IPS-20b (cell line): Measurements from ENCODE around the gene RAB8B.

ENCODE experiments used
- H3K27ac ChIP-seq: one replicate; pipeline ENCODE4 v1.5.1; 2013; ENCODE audit warnings: low read length
- H3K27me3 ChIP-seq: 2 replicates; pipeline ENCODE4 v1.6.1; 2013; ENCODE audit warnings: mild to moderate bottlenecking, low read length, inconsistent platforms; ENCODE audit not compliant: insufficient read depth
- H3K36me3 ChIP-seq: 2 replicates; pipeline ENCODE4 v1.6.1; 2013; ENCODE audit warnings: low read depth, mild to moderate bottlenecking, inconsistent platforms, low read length, moderate library complexity; ENCODE audit not compliant: insufficient read depth
- H3K4me1 ChIP-seq: 2 replicates; pipeline ENCODE4 v1.6.1; 2013; ENCODE audit warnings: mild to moderate bottlenecking, control low read depth, inconsistent platforms, low read length, moderate library complexity; ENCODE audit not compliant: insufficient read depth
- H3K4me3 ChIP-seq: 2 replicates; pipeline ENCODE4 v1.5.1; 2013; ENCODE audit warnings: mild to moderate bottlenecking, low read length, inconsistent platforms
- H3K9ac ChIP-seq: 2 replicates; pipeline ENCODE4 v1.6.1; 2013; ENCODE audit warnings: low read depth, mild to moderate bottlenecking, inconsistent platforms, low read length, moderate library complexity
- H3K9me3 ChIP-seq: 2 replicates; pipeline ENCODE4 v1.6.1; 2013; ENCODE audit warnings: mild to moderate bottlenecking, low read depth, low read length, inconsistent platforms; ENCODE audit not compliant: insufficient read depth

Gene RAB8B

GRCh38 chr15:63212050-63213004, 22.9 kb downstream of the RAB8B start:
- H3K9ac ChIP-seq, result no peak overlapping the region
- H3K4me3 ChIP-seq, result no peak overlapping the region
- no peak overlapping the region for H3K27ac ChIP-seq

DNA sequence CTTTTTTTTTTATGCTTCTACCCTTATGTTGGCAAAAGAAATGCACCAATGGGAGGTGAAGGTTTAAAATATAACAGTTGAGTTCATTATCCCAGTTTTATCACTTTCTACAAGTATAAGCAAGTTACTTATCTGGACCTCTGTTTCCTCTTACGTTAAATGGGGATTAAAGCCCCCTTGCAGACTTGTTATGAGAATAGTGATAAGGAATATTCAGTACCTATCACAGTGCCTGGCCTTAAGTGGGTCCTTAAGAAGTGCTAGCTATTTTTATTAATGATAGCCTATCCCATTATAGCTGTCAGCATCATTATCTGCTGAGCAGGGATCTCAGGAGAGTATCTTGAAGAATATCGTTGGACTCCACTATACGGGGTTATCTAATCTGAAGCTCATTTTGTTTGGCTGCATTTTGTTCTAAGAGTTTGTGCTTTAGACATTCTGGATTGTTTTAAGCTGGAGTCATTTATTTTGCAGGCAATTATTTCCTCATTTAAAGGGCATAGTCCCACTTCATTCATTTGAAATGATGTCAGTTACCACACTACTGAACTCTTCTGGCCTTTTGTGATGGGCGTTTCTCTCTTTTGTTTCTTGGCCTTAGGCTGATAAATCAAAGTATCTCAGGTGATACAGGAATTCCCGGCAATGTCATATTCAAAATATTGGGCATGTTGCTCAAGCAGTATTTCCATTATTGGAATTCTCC, 28.8 kb downstream of the RAB8B start:
- no peak overlapping the region for H3K4me3 ChIP-seq
- no peak overlapping the region for H3K9ac ChIP-seq
- H3K27ac ChIP-seq, result no peak overlapping the region
- H3K36me3 ChIP-seq, result no peaks in the 10 kb centered on the region
- H3K27me3 ChIP-seq, result no peaks in the 10 kb centered on the region
- no peaks in the 10 kb centered on the region for H3K9me3 ChIP-seq
- no peaks in the 10 kb centered on the region; the same call in 1 of the 2 replicates for H3K4me1 ChIP-seq

More at GRCh38 chr15:63212050-63213004, 22.9 kb downstream of the RAB8B start:
- peaks cover 18% of the 10 kb centered on the region for H3K4me1 ChIP-seq
- H3K27me3 ChIP-seq, result no peaks in the 10 kb centered on the region
- H3K9me3 ChIP-seq, result no peaks in the 10 kb centered on the region
- H3K36me3 ChIP-seq, result no peaks in the 10 kb centered on the region

DNA sequence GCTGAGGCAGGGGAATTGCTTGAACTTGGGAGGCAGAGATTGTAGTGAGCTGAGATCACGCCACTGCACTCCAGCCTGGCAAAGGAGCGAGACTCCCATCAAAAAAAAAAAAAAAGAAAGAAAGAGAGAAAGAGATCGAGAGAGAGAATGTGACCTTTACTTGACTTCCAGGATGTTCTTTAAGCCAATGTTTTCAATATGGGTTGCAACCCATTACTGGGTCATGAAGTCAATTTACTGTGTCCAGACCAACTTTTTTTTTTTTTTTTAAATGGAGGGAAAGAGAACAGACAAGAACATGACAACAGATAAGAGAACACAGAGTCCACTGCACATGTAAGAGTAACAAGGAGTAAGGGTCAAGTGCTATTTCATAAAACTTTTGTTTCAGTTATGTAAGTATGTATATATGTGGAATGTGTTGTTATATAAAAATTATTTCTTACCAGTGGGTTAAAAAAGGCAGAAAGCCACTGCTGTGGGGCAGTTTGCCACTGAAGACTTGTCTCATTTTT, 29.8 kb downstream of the RAB8B start:
- H3K36me3 ChIP-seq, result no peaks in the 10 kb centered on the region
- no peaks in the 10 kb centered on the region; the same call in 1 of the 2 replicates for H3K4me1 ChIP-seq
- no peaks in the 10 kb centered on the region for H3K27me3 ChIP-seq
- H3K4me3 ChIP-seq, result no peak overlapping the region
- no peak overlapping the region for H3K9ac ChIP-seq
- no peaks in the 10 kb centered on the region for H3K9me3 ChIP-seq
- no peak overlapping the region for H3K27ac ChIP-seq

- Histone ChIP-seq H3K9me3 (no peaks in the 10 kb centered on the region), H3K36me3 (no peaks in the 10 kb centered on the region), H3K27me3 (no peaks in the 10 kb centered on the region), H3K9ac (no peak overlapping the region), H3K27ac (no peak overlapping the region), H3K4me1 (no peaks in the 10 kb centered on the region), H3K4me3 (no peak overlapping the region)
These were observed 31.9 kb downstream of the RAB8B start for GRCh38 chr15:63221346-63221745.

- H3K4me1 ChIP-seq, result no peaks in the 10 kb centered on the region
- no peak overlapping the region for H3K4me3 ChIP-seq
- H3K27ac ChIP-seq, result no peak overlapping the region
- no peaks in the 10 kb centered on the region for H3K27me3 ChIP-seq
- H3K9me3 ChIP-seq, result no peaks in the 10 kb centered on the region
- H3K36me3 ChIP-seq, result no peaks in the 10 kb centered on the region
- H3K9ac ChIP-seq, result no peak overlapping the region
These were observed 34.1 kb downstream of the RAB8B start for GRCh38 chr15:63223463-63223862.

- no peaks in the 10 kb centered on the region for H3K4me1 ChIP-seq
- no peak overlapping the region for H3K9ac ChIP-seq
- H3K9me3 ChIP-seq, result no peaks in the 10 kb centered on the region
- H3K36me3 ChIP-seq, result no peaks in the 10 kb centered on the region
- no peak overlapping the region for H3K4me3 ChIP-seq
- H3K27ac ChIP-seq, result no peak overlapping the region
- H3K27me3 ChIP-seq, result no peaks in the 10 kb centered on the region
These were observed 36.0 kb downstream of the RAB8B start for GRCh38 chr15:63225381-63225780.

GRCh38 chr15:63226155-63226883, 36.9 kb downstream of the RAB8B start:
- H3K4me1 ChIP-seq, result no peaks in the 10 kb centered on the region
- H3K36me3 ChIP-seq, result no peaks in the 10 kb centered on the region
- no peak overlapping the region for H3K9ac ChIP-seq
- H3K9me3 ChIP-seq, result no peaks in the 10 kb centered on the region
- no peak overlapping the region for H3K4me3 ChIP-seq
- H3K27ac ChIP-seq, result no peak overlapping the region
- no peaks in the 10 kb centered on the region for H3K27me3 ChIP-seq

- Histone ChIP-seq H3K4me3 (no peak overlapping the region), H3K36me3 (no peaks in the 10 kb centered on the region), H3K27me3 (no peaks in the 10 kb centered on the region), H3K9ac (no peak overlapping the region), H3K4me1 (no peaks in the 10 kb centered on the region), H3K27ac (no peak overlapping the region), H3K9me3 (no peaks in the 10 kb centered on the region)
These were observed 37.6 kb downstream of the RAB8B start for GRCh38 chr15:63226966-63227401.

DNA sequence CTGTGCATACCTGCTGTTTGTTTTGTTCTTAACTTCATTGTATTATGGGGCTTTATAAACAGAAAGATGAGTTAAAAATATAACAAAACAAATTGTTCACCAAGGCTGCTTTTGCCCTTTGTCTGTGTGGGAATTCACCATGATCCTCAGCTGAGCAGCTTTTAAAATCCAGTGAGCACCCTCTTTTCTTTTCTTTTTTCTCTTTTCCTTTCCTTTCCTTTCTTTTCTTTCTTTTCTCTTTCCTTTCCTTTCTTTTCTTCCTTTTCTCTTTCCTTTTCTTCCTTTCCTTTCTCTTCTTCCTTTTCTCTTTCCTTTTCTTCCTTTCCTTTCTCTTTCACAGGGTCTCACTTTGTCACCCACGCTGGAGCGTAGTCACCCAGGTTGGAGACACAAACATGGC, 38.3 kb downstream of the RAB8B start:
- Histone ChIP-seq H3K9ac (no peak overlapping the region), H3K36me3 (no peaks in the 10 kb centered on the region), H3K27me3 (no peaks in the 10 kb centered on the region), H3K27ac (no peak overlapping the region), H3K4me3 (no peak overlapping the region), H3K4me1 (no peaks in the 10 kb centered on the region), H3K9me3 (no peaks in the 10 kb centered on the region)

DNA sequence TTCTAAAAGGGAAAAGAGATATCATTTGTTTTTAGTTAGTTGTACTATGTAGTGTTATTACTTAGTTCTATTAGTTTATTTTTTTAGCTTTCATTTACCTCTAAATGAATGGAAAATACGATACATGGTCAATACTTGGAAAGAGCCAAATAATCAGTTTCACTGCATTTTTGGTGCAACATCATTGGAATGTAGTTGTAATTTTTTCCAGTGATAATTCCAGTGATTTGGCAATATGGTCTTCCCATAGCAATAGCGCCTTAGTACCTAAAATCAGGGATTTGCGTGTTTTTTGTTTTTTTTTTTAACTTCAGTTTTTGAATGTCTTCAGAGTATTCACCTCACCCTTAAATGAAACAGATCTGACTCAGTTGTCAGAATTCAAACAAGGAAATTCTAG, 41.8 kb downstream of the RAB8B start:
- Histone ChIP-seq H3K27me3 (no peaks in the 10 kb centered on the region), H3K9me3 (no peaks in the 10 kb centered on the region), H3K27ac (no peak overlapping the region), H3K36me3 (no peaks in the 10 kb centered on the region), H3K4me1 (no peaks in the 10 kb centered on the region), H3K4me3 (no peak overlapping the region), H3K9ac (no peak overlapping the region)

DNA sequence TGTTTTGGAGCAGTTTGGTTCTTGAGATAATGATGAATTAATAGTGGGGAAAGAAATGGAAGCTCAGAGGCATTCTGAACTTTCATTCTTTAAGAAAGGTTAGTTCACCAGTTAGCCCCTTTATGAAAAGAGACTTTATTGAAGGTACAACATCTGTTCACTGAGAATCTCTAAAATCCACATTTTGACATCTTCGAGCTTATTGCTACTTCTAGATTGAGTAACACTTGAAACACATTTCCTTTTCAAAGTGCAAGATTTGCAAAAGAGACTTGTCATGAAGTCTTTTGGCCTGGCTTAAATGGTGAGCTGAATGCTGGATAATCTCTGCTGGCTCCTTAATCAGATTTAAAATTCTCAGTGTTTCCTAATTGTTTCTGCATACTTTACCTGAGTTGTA, 42.3 kb downstream of the RAB8B start:
- no peak overlapping the region for H3K27ac ChIP-seq

More for the DNA sequence above, 42.3 kb downstream of the RAB8B start:
- H3K9me3 ChIP-seq, result no peaks in the 10 kb centered on the region
- H3K27me3 ChIP-seq, result no peaks in the 10 kb centered on the region
- no peaks in the 10 kb centered on the region for H3K36me3 ChIP-seq
- H3K9ac ChIP-seq, result no peak overlapping the region
- H3K4me3 ChIP-seq, result no peak overlapping the region
- no peaks in the 10 kb centered on the region for H3K4me1 ChIP-seq
